ENCODE data around the gene NPFFR1.

Gene NPFFR1

GRCh38 chr10:70206762-70207161 is 77.0 kb downstream of the NPFFR1 start:
- no peak overlapping the region for H3K4me3 ChIP-seq (ENCODE audit: low read depth, low read length)
- no peak for TF ChIP-seq CTCF (IDR thresholded peaks at IDR 0.05; ENCODE audit: low read depth, low read length)

- no peak for TF ChIP-seq CTCF (IDR thresholded peaks at IDR 0.05; ENCODE audit: low read depth, low read length)
- no peak overlapping the region for H3K4me3 ChIP-seq (ENCODE audit: low read depth, low read length)
These were observed 82.7 kb downstream of the NPFFR1 start for GRCh38 chr10:70201105-70201504.

GRCh38 chr10:70198696-70199466 is 84.9 kb downstream of the NPFFR1 start:
- H3K4me3 ChIP-seq (ENCODE audit: low read depth, low read length): no peak overlapping the region
- TF ChIP-seq CTCF (IDR thresholded peaks at IDR 0.05; ENCODE audit: low read depth, low read length): no peak
